ENCODE results near the gene LTN1. TPM values are rescaled to one million over a fixed set of nuclear protein-coding genes. Genes with fewer than 3 reads are reported as not detected.
"Not testable (repeated sequence)": the region's sequence is repeated elsewhere in the genome, so short reads cannot be mapped to it uniquely, and the experiment has no call there.

LTN1 gene
- total RNA-seq, 1 experiment from 2014 or later: 8.7 TPM

DNA sequence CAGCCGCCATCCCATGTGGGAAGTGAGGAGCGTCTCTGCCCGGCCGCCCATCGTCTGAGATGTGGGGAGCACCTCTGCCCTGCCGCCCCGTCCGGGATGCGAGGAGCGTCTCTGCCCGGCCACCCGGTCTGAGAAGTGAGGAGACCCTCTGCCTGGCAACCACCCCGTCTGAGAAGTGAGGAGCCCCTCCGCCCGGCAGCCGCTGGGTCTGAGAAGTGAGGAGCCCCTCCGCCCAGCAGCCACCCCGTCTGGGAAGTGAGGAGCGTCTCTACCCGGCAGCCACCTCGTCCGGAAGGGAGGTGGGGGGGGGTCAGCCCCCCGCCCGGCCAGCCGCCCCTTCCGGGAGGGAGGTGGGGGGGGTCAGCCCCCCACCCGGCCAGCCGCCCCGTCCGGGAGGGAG is 18.6 kb upstream of the LTN1 start:
- H3K4me1 ChIP-seq (ENCODE audit: control insufficient read depth in 1 of 2, insufficient read depth in 2 of 2, low read length in 2 of 2); H3K4me3 ChIP-seq (replicated peaks in 1 of 2; ENCODE audit: low read depth in 1 of 2, low read length in 2 of 2); ATAC-seq; H4K20me1 ChIP-seq (ENCODE audit: insufficient read depth); POLR2A ChIA-PET; CTCF ChIA-PET; H3K9ac ChIP-seq (ENCODE audit: low read length); intact Hi-C loops (cut with micrococcal nuclease); H3K9me2 ChIP-seq (ENCODE audit: insufficient read depth); H3K4me2 ChIP-seq (ENCODE audit: low read length); H3K36me3 ChIP-seq (ENCODE audit: control insufficient read depth in 1 of 2, insufficient read depth in 2 of 2, low read length in 2 of 2); BruUV-seq (replicated peaks); H3K27me3 ChIP-seq (ENCODE audit: insufficient read depth, low read length); H3K27ac ChIP-seq (ENCODE audit: low read depth, low read length); H3K79me2 ChIP-seq (ENCODE audit: insufficient read depth, low read length); H3K9me3 ChIP-seq (ENCODE audit: control insufficient read depth in 1 of 2, insufficient read depth in 1 of 2, low read depth in 1 of 2, low read length in 2 of 2); H2AFZ ChIP-seq (ENCODE audit: low read depth, low read length, poor library complexity, severe bottlenecking); RAD21 ChIA-PET (ENCODE audit: low non-redundant PET in 1 of 2, low total read pairs in 2 of 2, uncharacterized antibody in 2 of 2, unreplicated experiment in 2 of 2); DNase-seq (ENCODE audit: low read depth, low spot score): not testable (repeated sequence)

DNA sequence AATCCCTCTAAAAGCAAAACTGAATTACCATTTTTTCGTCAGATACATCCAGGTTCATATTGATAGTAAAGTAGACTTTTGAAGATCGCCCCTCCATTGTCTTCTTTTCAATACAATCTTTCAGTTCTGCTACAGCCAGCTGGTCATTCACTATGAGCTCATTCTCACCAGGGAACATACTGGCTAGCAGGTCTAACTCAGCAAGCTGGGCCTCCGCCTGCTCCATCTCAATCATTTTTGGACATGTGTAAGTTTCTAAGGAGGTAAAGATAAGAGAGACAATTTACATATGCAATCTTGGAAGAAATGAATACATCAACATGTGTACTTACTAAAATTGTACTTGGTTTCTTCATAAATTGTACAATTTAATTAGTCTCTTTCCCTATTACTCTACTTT is 15.7 kb upstream of the LTN1 start:
- POLR2A ChIA-PET: no interaction called here
- BruUV-seq (replicated peaks): no TSS peak
- TF ChIP-seq, protein P1, sequence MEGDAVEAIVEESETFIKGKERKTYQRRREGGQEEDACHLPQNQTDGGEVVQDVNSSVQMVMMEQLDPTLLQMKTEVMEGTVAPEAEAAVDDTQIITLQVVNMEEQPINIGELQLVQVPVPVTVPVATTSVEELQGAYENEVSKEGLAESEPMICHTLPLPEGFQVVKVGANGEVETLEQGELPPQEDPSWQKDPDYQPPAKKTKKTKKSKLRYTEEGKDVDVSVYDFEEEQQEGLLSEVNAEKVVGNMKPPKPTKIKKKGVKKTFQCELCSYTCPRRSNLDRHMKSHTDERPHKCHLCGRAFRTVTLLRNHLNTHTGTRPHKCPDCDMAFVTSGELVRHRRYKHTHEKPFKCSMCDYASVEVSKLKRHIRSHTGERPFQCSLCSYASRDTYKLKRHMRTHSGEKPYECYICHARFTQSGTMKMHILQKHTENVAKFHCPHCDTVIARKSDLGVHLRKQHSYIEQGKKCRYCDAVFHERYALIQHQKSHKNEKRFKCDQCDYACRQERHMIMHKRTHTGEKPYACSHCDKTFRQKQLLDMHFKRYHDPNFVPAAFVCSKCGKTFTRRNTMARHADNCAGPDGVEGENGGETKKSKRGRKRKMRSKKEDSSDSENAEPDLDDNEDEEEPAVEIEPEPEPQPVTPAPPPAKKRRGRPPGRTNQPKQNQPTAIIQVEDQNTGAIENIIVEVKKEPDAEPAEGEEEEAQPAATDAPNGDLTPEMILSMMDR (IDR thresholded peaks at IDR 0.05 in 2 of 3, conservative IDR thresholded peaks at IDR 0.05 in 1 of 3; ENCODE audit: borderline replicate concordance in 1 of 3, insufficient read depth in 1 of 3, low read depth in 2 of 3, low read length in 2 of 3): no peak
- TF ChIP-seq CEBPB (IDR thresholded peaks at IDR 0.05; ENCODE audit: low read depth) (no peak), CBX3 (IDR thresholded peaks at IDR 0.05; ENCODE audit: low read depth) (no peak), TCF7L2 (IDR thresholded peaks at IDR 0.05; ENCODE audit: borderline replicate concordance, extremely low read depth, insufficient read depth, insufficient read length) (no peak), SP1 (IDR thresholded peaks at IDR 0.05; ENCODE audit: low read depth) (no peak), YY1 (IDR thresholded peaks at IDR 0.05; ENCODE audit: extremely low read depth, insufficient replicate concordance, low read depth, low read length) (no peak), ZNF274 (IDR thresholded peaks at IDR 0.05; ENCODE audit: low read depth, low read length) (no peak), POLR2AphosphoS5 (IDR thresholded peaks at IDR 0.05; ENCODE audit: low read depth, low read length) (no peak), RAD21 (IDR thresholded peaks at IDR 0.05; ENCODE audit: low read depth) (no peak), SIN3A (IDR thresholded peaks at IDR 0.05; ENCODE audit: low read depth) (no peak), ZFX (IDR thresholded peaks at IDR 0.05) (no peak), ELF1 (IDR thresholded peaks at IDR 0.05; ENCODE audit: borderline replicate concordance, low read depth) (no peak), EZH2phosphoT487 (IDR thresholded peaks at IDR 0.05; ENCODE audit: borderline replicate concordance) (no peak)
- TF ChIP-seq, protein P2, sequence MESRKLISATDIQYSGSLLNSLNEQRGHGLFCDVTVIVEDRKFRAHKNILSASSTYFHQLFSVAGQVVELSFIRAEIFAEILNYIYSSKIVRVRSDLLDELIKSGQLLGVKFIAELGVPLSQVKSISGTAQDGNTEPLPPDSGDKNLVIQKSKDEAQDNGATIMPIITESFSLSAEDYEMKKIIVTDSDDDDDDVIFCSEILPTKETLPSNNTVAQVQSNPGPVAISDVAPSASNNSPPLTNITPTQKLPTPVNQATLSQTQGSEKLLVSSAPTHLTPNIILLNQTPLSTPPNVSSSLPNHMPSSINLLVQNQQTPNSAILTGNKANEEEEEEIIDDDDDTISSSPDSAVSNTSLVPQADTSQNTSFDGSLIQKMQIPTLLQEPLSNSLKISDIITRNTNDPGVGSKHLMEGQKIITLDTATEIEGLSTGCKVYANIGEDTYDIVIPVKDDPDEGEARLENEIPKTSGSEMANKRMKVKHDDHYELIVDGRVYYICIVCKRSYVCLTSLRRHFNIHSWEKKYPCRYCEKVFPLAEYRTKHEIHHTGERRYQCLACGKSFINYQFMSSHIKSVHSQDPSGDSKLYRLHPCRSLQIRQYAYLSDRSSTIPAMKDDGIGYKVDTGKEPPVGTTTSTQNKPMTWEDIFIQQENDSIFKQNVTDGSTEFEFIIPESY (IDR thresholded peaks at IDR 0.05; ENCODE audit: extremely low read depth, insufficient replicate concordance, low read length): no peak
- TF ChIP-seq, protein P3, sequence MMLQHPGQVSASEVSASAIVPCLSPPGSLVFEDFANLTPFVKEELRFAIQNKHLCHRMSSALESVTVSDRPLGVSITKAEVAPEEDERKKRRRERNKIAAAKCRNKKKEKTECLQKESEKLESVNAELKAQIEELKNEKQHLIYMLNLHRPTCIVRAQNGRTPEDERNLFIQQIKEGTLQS (IDR thresholded peaks at IDR 0.05): no peak

More for the DNA sequence above, 15.7 kb upstream of the LTN1 start:
- Histone ChIP-seq H3K36me3 (ENCODE audit: control insufficient read depth in 1 of 2, insufficient read depth in 2 of 2, low read length in 2 of 2) (peaks cover 4% of the 10 kb centered on the region in 2 experiments; a peak in 2 of 4 replicates), H3K9me2 (ENCODE audit: insufficient read depth) (no peaks in the 10 kb centered on the region), H3K9me3 (ENCODE audit: control insufficient read depth in 1 of 2, insufficient read depth in 1 of 2, low read depth in 1 of 2, low read length in 2 of 2) (no peaks in the 10 kb centered on the region), H4K20me1 (ENCODE audit: insufficient read depth) (no peaks in the 10 kb centered on the region), H3K9ac (ENCODE audit: low read length) (no peak overlapping the region), H2AFZ (ENCODE audit: low read depth, low read length, poor library complexity, severe bottlenecking) (no peak overlapping the region), H3K79me2 (ENCODE audit: insufficient read depth, low read length) (0 out of 2 replicates have a peak, but pooled peaks cover 5% of the 10 kb centered on the region), H3K4me2 (ENCODE audit: low read length) (no peak overlapping the region), H3K27ac (ENCODE audit: low read depth, low read length) (no peak overlapping the region), H3K4me3 (replicated peaks in 1 of 2; ENCODE audit: low read depth in 1 of 2, low read length in 2 of 2) (no peak overlapping the region), H3K4me1 (ENCODE audit: control insufficient read depth in 1 of 2, insufficient read depth in 2 of 2, low read length in 2 of 2) (peaks cover 0 to 18% of the 10 kb centered on the region in 2 experiments; a peak in 2 of 4 replicates), H3K27me3 (ENCODE audit: insufficient read depth, low read length) (no peaks in the 10 kb centered on the region)
- ATAC-seq (no peak), DNase-seq (ENCODE audit: low read depth, low spot score) (no peak)
- ChIA-PET CTCF (no interaction called here), RAD21 (ENCODE audit: low non-redundant PET in 1 of 2, low total read pairs in 2 of 2, uncharacterized antibody in 2 of 2, unreplicated experiment in 2 of 2) (no interaction called here)
- intact Hi-C loops (cut with micrococcal nuclease): no loop called here

Measured in HCT116 (cell line).